GM23248 (cell line): ENCODE results near the gene NKAIN4.

ENCODE experiments used
- EZH2 ChIP-seq: fragments of 200-600 bp; sonication (generic); IDR thresholded peaks from 2 replicates; pipeline ENCODE4 v1.6.1; 2018; ENCODE audit warnings: antibody characterized with exemption, mild to moderate bottlenecking; ENCODE audit not compliant: insufficient read depth, poor library complexity, severe bottlenecking
- EZH2phosphoT487 ChIP-seq: fragments of 200-600 bp; sonication (generic); IDR thresholded peaks from 2 replicates; pipeline ENCODE4 v1.6.1; 2018; ENCODE audit warnings: antibody characterized with exemption, moderate library complexity, mild to moderate bottlenecking, low read depth; ENCODE audit not compliant: insufficient read depth

GRCh38 chr20:63196768-63197470 lies 57.3 kb downstream of the NKAIN4 start:
- no peak for TF ChIP-seq EZH2phosphoT487
- no peak for TF ChIP-seq EZH2
